Measurements from ENCODE around the gene TLE2. TPM values are rescaled to one million over a fixed set of nuclear protein-coding genes. Genes with fewer than 3 reads are reported as not detected.

The TLE2 gene
- total RNA-seq, 1 experiment from 2014 or later: 3.1 TPM

DNA sequence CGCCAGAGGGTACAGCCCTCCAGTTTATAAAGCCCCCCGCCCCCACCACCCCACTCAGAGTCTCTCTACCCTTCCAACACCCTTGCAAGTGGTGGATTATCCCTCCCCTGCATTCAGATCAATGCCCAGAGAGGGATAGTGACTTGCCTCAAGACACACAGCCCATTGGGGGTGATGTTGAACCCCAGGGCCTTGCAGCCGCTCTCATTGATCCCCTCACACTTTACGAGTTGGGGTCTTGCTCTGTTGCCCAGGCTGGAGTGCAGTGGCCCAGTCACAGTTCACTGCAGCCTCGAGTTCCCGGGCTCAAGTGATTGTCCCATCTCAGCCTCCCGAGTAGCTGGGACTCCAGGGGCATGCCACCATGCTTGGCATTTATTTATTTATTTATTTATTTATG lies 11.2 kb downstream of the TLE2 start:
- Histone ChIP-seq H3K18ac (ENCODE audit: insufficient read length, low read depth, low read length) (no peak overlapping the region), H3K4ac (ENCODE audit: low read depth, low read length) (no peak overlapping the region), H3K56ac (ENCODE audit: insufficient read length, low read depth, low read length) (no peak overlapping the region), H4K8ac (replicated peaks; ENCODE audit: insufficient read length, low read depth, low read length) (no peak overlapping the region), H3K27ac (ENCODE audit: insufficient read length, low read depth, low read length) (no peak overlapping the region), H3K23ac (ENCODE audit: insufficient read length, low read depth, low read length) (no peak overlapping the region), H2AFZ (ENCODE audit: low read length) (no peak overlapping the region), H3K4me2 (ENCODE audit: insufficient read depth, insufficient read length, low read length) (no peak overlapping the region), H3K27me3 (ENCODE audit: insufficient read depth, low read length) (no peaks in the 10 kb centered on the region), H4K91ac (ENCODE audit: insufficient read length, low read depth, low read length) (no peak overlapping the region), H4K5ac (ENCODE audit: insufficient read length, low read depth, low read length) (no peak overlapping the region), H3K9me3 (ENCODE audit: control insufficient read depth, low read depth, low read length) (no peaks in the 10 kb centered on the region), H3K23me2 (ENCODE audit: insufficient read length, low read depth, low read length, poor library complexity, severe bottlenecking) (no peaks in the 10 kb centered on the region), H3K14ac (ENCODE audit: insufficient read depth, low read length) (no peak overlapping the region), H2BK120ac (ENCODE audit: low read depth, low read length, poor library complexity, severe bottlenecking) (no peak overlapping the region), H4K20me1 (ENCODE audit: control insufficient read depth, insufficient read depth, insufficient read length) (no peaks in the 10 kb centered on the region), H2BK5ac (ENCODE audit: insufficient read length, low read length) (no peak overlapping the region), H3K79me2 (ENCODE audit: insufficient read depth, low read length) (no peaks in the 10 kb centered on the region), H3K79me1 (ENCODE audit: insufficient read depth, low read depth, low read length, poor library complexity, severe bottlenecking) (no peaks in the 10 kb centered on the region), H2BK12ac (ENCODE audit: insufficient read length, low read depth, low read length) (no peak overlapping the region), H2BK15ac (ENCODE audit: low read depth, low read length) (no peak overlapping the region), H3K9ac (ENCODE audit: extremely low read depth, insufficient read length, low read length) (no peak overlapping the region), H2BK20ac (ENCODE audit: low read depth, low read length, poor library complexity, severe bottlenecking) (no peak overlapping the region), H2AK5ac (ENCODE audit: insufficient read length, low read length) (no peak overlapping the region), H3K4me1 (ENCODE audit: insufficient read depth, low read length) (no peaks in the 10 kb centered on the region; the same call in 1 of the 2 replicates), H3T11ph (ENCODE audit: low read length) (no peak overlapping the region)
- H3K9me3 Mint-ChIP-seq: no peaks in the 10 kb centered on the region
- DNase-seq: no peak
- H3K4me1 Mint-ChIP-seq: peaks cover 6 to 11% of the 10 kb centered on the region in 2 experiments
- TF ChIP-seq, protein P1, sequence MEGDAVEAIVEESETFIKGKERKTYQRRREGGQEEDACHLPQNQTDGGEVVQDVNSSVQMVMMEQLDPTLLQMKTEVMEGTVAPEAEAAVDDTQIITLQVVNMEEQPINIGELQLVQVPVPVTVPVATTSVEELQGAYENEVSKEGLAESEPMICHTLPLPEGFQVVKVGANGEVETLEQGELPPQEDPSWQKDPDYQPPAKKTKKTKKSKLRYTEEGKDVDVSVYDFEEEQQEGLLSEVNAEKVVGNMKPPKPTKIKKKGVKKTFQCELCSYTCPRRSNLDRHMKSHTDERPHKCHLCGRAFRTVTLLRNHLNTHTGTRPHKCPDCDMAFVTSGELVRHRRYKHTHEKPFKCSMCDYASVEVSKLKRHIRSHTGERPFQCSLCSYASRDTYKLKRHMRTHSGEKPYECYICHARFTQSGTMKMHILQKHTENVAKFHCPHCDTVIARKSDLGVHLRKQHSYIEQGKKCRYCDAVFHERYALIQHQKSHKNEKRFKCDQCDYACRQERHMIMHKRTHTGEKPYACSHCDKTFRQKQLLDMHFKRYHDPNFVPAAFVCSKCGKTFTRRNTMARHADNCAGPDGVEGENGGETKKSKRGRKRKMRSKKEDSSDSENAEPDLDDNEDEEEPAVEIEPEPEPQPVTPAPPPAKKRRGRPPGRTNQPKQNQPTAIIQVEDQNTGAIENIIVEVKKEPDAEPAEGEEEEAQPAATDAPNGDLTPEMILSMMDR (conservative IDR thresholded peaks at IDR 0.05): no peak
- H3K36me3 Mint-ChIP-seq (ENCODE audit: insufficient read depth in 1 of 3, low read depth in 3 of 3): no peaks in the 10 kb centered on the region
- WGBS (ENCODE audit: extremely low coverage, insufficient read length, low lambda C conversion rate): no CpG with 5 or more reads among the region's 7 CpGs
- no peak overlapping the region for H3K4me3 Mint-ChIP-seq
- H3K27ac Mint-ChIP-seq: no peak overlapping the region
- peaks cover 16% of the 10 kb centered on the region for H3K27me3 Mint-ChIP-seq (ENCODE audit: low read depth)

All from H9 (cell line).